Measurements from ENCODE around the gene FBXO46. TPM values are rescaled to one million over a fixed set of nuclear protein-coding genes. Genes with fewer than 3 reads are reported as not detected.

The FBXO46 gene
- total RNA-seq, 1 experiment from 2014 or later = 40.1 TPM

GRCh38 chr19:45713141-45713540 lies 17.6 kb downstream of the FBXO46 start:
- Mint-ChIP-seq H3K9me3 (no peaks in the 10 kb centered on the region), H3K4me3 (no peak overlapping the region), H3K36me3 (no peaks in the 10 kb centered on the region; the same call in 1 of the 2 replicates), H3K27ac (no peak overlapping the region), H3K27me3 (ENCODE audit: low read depth) (no peaks in the 10 kb centered on the region; the same call in 1 of the 2 replicates), H3K4me1 (peaks cover 28% of the 10 kb centered on the region)
- DNase-seq (ENCODE audit: low spot score) (no peak), ATAC-seq (no peak)
- no peak for TF ChIP-seq ATF6 (CRISPR knock-in tag; IDR thresholded peaks at IDR 0.05)
- TF ChIP-seq FOXJ3 (CRISPR knock-in tag; IDR thresholded peaks at IDR 0.05; ENCODE audit: borderline replicate concordance) = no peak
- no peak for TF ChIP-seq ZNF423 (CRISPR knock-in tag; IDR thresholded peaks at IDR 0.05)
- TF ChIP-seq, protein P1, sequence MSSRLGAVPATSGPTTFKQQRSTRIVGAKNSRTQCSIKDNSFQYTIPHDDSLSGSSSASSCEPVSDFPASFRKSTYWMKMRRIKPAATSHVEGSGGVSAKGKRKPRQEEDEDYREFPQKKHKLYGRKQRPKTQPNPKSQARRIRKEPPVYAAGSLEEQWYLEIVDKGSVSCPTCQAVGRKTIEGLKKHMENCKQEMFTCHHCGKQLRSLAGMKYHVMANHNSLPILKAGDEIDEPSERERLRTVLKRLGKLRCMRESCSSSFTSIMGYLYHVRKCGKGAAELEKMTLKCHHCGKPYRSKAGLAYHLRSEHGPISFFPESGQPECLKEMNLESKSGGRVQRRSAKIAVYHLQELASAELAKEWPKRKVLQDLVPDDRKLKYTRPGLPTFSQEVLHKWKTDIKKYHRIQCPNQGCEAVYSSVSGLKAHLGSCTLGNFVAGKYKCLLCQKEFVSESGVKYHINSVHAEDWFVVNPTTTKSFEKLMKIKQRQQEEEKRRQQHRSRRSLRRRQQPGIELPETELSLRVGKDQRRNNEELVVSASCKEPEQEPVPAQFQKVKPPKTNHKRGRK (CRISPR knock-in tag; IDR thresholded peaks at IDR 0.05; ENCODE audit: borderline replicate concordance) = no peak
- no peak for TF ChIP-seq NR2C2 (CRISPR knock-in tag; IDR thresholded peaks at IDR 0.05)
- TF ChIP-seq GTF2I (CRISPR knock-in tag; conservative IDR thresholded peaks at IDR 0.05) = no peak
- TF ChIP-seq ELF4 (CRISPR knock-in tag; IDR thresholded peaks at IDR 0.05; ENCODE audit: low read depth) = no peak
- no peak for TF ChIP-seq NFE2L1 (CRISPR knock-in tag; IDR thresholded peaks at IDR 0.05)
- TF ChIP-seq OVOL2 (CRISPR knock-in tag; IDR thresholded peaks at IDR 0.05; ENCODE audit: borderline replicate concordance) = no peak
- no peak for TF ChIP-seq SOX15 (CRISPR knock-in tag; IDR thresholded peaks at IDR 0.05)
- TF ChIP-seq PRDM15 (CRISPR knock-in tag; IDR thresholded peaks at IDR 0.05) = no peak
- TF ChIP-seq ZNF317 (CRISPR knock-in tag; IDR thresholded peaks at IDR 0.05; ENCODE audit: borderline replicate concordance, low read depth) = no peak
- no peak for TF ChIP-seq FOXK1 (CRISPR knock-in tag; IDR thresholded peaks at IDR 0.05)
- no peak for TF ChIP-seq ZNF425 (CRISPR knock-in tag; conservative IDR thresholded peaks at IDR 0.05)
- no peak for TF ChIP-seq CREB1 (CRISPR knock-in tag; IDR thresholded peaks at IDR 0.05)
- TF ChIP-seq KAT7 (CRISPR knock-in tag; IDR thresholded peaks at IDR 0.05; ENCODE audit: borderline replicate concordance) = no peak
- TF ChIP-seq ETV6 (CRISPR knock-in tag; IDR thresholded peaks at IDR 0.05) = no peak
- TF ChIP-seq ZMAT4 (CRISPR knock-in tag; IDR thresholded peaks at IDR 0.05) = no peak
- no peak for TF ChIP-seq USF1 (CRISPR knock-in tag; IDR thresholded peaks at IDR 0.05)
- ChIA-PET CTCF (interaction anchor here (0.9 to 1.4 kb wide), 3 partner anchors 20 to 104 kb away, joined by 4 to 7 read pairs (median 4); partner anchors contain the start of gene QPCTL), POLR2A (interaction anchor here (1.0 kb wide), 1 partner anchor 56 kb away, joined by 5 read pairs; the partner anchor contains the start of gene SIX5)
